ENCODE results near the gene CAPN10.

DNA sequence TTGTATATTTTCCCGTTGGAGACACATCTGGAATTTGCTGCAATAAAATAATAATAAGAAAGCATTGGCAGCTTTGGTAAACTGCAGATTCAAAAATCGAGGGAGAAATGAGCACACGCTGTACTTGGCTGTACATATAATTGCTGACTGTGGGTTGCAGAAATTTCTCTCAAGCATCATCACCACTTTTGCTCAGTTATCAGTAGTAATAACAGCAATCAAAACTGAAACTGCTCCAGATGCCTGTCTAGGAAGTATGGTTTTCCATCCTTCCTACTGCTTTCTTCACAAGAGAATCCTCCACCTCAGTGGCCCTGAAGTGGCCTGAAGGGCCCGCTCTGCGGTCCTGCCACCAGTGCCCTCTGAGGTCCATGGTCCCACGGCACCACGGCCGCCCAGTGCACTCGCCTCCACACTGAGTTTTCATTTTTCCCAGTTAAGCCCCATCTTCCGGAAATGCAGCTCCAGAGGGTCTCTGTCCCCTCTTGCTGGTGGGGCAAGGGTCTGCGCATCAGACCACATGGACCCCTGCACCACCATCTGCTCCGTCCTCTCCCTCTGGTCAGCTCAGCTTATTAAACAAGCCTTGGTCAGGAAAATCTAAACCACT lies 22.5 kb upstream of the CAPN10 start:
- TF ChIP-seq POLR2A (IDR thresholded peaks at IDR 0.05; ENCODE audit: low read depth, low read length): no peak
- TF ChIP-seq POLR2AphosphoS5 (IDR thresholded peaks at IDR 0.05; ENCODE audit: low read depth, low read length): no peak

Measured in GM12892 (cell line).